ENCODE data around the gene FBXO5. TPM values are rescaled to one million over a fixed set of nuclear protein-coding genes. Genes with fewer than 3 reads are reported as not detected.
"Not testable (repeated sequence)": the region's sequence is repeated elsewhere in the genome, so short reads cannot be mapped to it uniquely, and the experiment has no call there.

The FBXO5 gene
- total RNA-seq, 1 donor from 2014 or later = 7.3 TPM

GRCh38 chr6:152977556-152977955 lies 5.3 kb downstream of the FBXO5 start:
- no peak for TF ChIP-seq CTCF (IDR thresholded peaks at IDR 0.05)
- DNase-seq (ENCODE audit: low spot score) = no peak
- H3K4me3 Mint-ChIP-seq (ENCODE audit: unreplicated experiment) = no peak overlapping the region
- no peaks in the 10 kb centered on the region for H3K9me3 Mint-ChIP-seq (ENCODE audit: low read depth)
- H3K36me3 Mint-ChIP-seq (ENCODE audit: low read depth) = peaks cover 7% of the 10 kb centered on the region
- H3K27me3 Mint-ChIP-seq (ENCODE audit: low read depth) = no peaks in the 10 kb centered on the region
- H3K4me1 Mint-ChIP-seq (ENCODE audit: low read depth) = peaks cover 44% of the 10 kb centered on the region
- no peak overlapping the region for H3K27ac Mint-ChIP-seq (ENCODE audit: unreplicated experiment)

DNA sequence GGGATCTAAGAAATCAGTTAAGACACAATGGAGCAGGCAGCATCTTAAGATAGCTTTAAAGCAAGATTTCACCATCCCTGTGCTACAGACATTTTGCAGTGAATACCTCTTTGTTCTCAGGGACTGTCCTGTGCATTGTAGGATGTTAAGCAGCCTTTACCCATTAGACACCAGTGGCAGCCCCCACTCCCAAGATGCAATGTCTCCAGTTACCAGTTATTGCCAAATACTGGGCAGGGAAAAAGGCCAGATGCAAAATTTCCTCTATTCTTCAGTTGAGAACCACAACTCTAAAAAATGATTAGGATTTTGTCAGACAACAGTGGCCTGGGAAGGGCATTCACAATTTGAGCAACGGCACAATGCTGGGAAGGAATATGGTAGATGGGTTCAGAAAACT lies 6.1 kb downstream of the FBXO5 start:
- no peak for DNase-seq (ENCODE audit: low spot score)
- peaks cover 41% of the 10 kb centered on the region for H3K4me1 Mint-ChIP-seq (ENCODE audit: low read depth)
- no peak overlapping the region for H3K27ac Mint-ChIP-seq (ENCODE audit: unreplicated experiment)
- TF ChIP-seq CTCF (IDR thresholded peaks at IDR 0.05) = no peak
- no peaks in the 10 kb centered on the region for H3K9me3 Mint-ChIP-seq (ENCODE audit: low read depth)
- H3K27me3 Mint-ChIP-seq (ENCODE audit: low read depth) = no peaks in the 10 kb centered on the region
- H3K36me3 Mint-ChIP-seq (ENCODE audit: low read depth) = peaks cover 12% of the 10 kb centered on the region
- H3K4me3 Mint-ChIP-seq (ENCODE audit: unreplicated experiment) = no peak overlapping the region

- peaks cover 27% of the 10 kb centered on the region for H3K4me1 Mint-ChIP-seq (ENCODE audit: low read depth)
- no peak overlapping the region for H3K27ac Mint-ChIP-seq (ENCODE audit: unreplicated experiment)
- H3K27me3 Mint-ChIP-seq (ENCODE audit: low read depth) = no peaks in the 10 kb centered on the region
- no peak for DNase-seq (ENCODE audit: low spot score)
- no peak overlapping the region for H3K4me3 Mint-ChIP-seq (ENCODE audit: unreplicated experiment)
- peaks cover 17% of the 10 kb centered on the region for H3K36me3 Mint-ChIP-seq (ENCODE audit: low read depth)
- H3K9me3 Mint-ChIP-seq (ENCODE audit: low read depth) = no peaks in the 10 kb centered on the region
- TF ChIP-seq CTCF (IDR thresholded peaks at IDR 0.05) = no peak
Observed at GRCh38 chr6:152975204-152975915, 7.5 kb downstream of the FBXO5 start.

- Mint-ChIP-seq H3K27ac (ENCODE audit: unreplicated experiment) (no peak overlapping the region), H3K27me3 (ENCODE audit: low read depth) (no peaks in the 10 kb centered on the region), H3K4me3 (ENCODE audit: unreplicated experiment) (no peak overlapping the region), H3K4me1 (ENCODE audit: low read depth) (peaks cover 19% of the 10 kb centered on the region), H3K9me3 (ENCODE audit: low read depth) (peaks cover 7% of the 10 kb centered on the region), H3K36me3 (ENCODE audit: low read depth) (peaks cover 30% of the 10 kb centered on the region)
- TF ChIP-seq CTCF (IDR thresholded peaks at IDR 0.05) = no peak
- no peak for DNase-seq (ENCODE audit: low spot score)
Observed at GRCh38 chr6:152973916-152974315, 8.9 kb downstream of the FBXO5 start.

DNA sequence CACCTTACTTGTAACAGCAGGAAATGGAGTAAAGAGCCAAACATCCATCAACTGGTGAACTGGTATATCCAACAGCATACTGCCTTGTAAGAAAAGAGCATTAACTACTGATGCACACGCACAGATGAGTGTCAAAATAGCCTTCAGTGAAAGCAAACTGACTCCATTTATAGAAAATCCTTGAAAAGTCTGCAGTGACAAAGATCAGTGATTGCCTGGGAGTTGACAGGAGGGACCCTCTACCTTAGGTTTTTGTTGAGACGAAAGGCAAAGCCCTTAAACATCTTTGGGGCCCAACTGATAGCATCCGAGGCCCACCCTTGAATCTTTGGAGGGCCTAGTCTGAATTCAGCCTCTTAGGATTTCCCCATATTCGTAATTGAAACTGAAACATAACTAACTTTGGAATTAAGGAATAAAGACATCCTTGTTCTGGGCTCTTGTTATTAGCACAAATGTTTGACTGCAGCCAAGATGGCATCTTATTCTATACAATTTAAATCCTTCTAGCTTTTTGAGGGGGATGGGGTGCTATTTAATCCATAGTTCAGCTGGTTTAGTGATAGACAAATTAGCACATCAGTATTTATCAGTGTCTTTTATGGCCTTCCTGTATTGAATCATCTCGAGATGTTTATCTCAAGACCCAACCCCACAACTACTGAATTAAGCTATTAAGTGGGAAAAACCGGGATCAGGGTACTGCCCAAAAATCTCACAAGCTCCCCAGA lies 13.0 kb downstream of the FBXO5 start:
- Mint-ChIP-seq H3K9me3 (ENCODE audit: low read depth) (peaks cover 35% of the 10 kb centered on the region), H3K36me3 (ENCODE audit: low read depth) (peaks cover 40% of the 10 kb centered on the region), H3K4me3 (ENCODE audit: unreplicated experiment) (no peak overlapping the region), H3K27ac (ENCODE audit: unreplicated experiment) (no peak overlapping the region), H3K27me3 (ENCODE audit: low read depth) (no peaks in the 10 kb centered on the region), H3K4me1 (ENCODE audit: low read depth) (peaks cover under 1% of the 10 kb centered on the region)
- no peak for DNase-seq (ENCODE audit: low spot score)
- no peak for TF ChIP-seq CTCF (IDR thresholded peaks at IDR 0.05)

DNA sequence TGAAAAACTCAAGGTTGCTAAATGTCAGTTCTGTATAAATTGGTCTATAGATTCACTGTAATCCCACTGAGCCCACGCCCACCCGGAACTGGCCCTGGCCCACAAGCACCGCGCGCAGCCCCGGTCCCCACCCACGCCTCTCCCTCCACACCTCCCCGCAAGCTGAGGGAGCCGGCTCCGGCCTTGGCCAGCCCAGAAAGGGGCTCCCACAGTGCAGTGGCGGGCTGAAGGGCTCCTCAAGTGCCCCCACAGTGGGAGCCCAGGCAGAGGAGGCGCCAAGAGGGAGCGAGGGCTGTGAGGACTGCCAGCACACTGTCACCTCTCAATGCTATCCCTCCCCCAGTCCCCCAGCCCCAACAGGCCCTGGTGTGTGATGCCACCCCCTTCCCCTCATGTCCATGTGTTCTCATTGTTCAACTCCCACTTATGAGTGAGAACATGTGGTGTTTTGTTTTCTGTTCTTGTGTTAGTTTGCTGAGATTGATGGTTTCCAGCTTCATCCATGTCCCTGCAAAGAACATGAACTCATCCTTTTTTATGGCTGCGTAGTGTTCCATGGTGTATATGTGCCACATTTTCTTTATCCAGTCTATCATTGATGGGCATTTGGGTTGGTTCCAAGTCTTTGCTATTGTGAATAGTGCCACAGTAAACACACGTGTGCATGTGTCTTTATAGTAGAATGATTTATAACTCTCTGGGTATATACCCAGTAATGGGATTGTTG lies 16.5 kb downstream of the FBXO5 start:
- Mint-ChIP-seq H3K27me3 (ENCODE audit: low read depth) (peaks cover 14% of the 10 kb centered on the region), H3K36me3 (ENCODE audit: low read depth) (peaks cover 29% of the 10 kb centered on the region), H3K9me3 (ENCODE audit: low read depth) (peaks cover 38% of the 10 kb centered on the region)
- H3K4me3 Mint-ChIP-seq (ENCODE audit: unreplicated experiment); H3K4me1 Mint-ChIP-seq (ENCODE audit: low read depth); H3K27ac Mint-ChIP-seq (ENCODE audit: unreplicated experiment): not testable (repeated sequence)
- peak; percentile 62 for DNase-seq (ENCODE audit: low spot score)

Data from chondrocyte (in vitro differentiated cells).